HG03565 (cell line): ENCODE data around the gene TXNDC8.
"Not testable (repeated sequence)": the region's sequence is repeated elsewhere in the genome, so short reads cannot be mapped to it uniquely, and the experiment has no call there.

ENCODE experiments used
- ATAC-seq: cut with Tn5 transposase; IDR thresholded peaks from one replicate; pipeline ENCODE4 v1.9.1; 2021; ENCODE audit warnings: mild to moderate bottlenecking, moderate library complexity; ENCODE audit not compliant: unreplicated experiment

TXNDC8 gene

DNA sequence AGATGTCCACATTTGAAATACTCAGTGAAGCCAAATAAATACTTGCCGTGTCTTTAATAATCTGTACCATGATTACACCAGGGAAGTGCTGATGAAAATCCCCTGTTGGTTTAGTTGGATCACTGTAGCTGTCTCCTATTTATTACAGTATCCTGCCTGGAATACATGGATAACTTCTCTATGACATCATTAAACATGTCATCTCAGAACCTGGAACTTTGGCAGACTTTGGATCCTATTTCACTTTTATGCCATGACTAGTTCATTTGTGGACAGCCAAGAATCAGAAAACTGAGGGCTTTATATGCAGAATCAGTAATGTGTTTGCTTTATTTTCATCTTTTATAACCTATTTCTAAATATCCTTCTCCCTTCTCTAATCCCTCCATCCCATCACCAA, at the start of gene TXNDC8:
Gene TXNDC8, minus strand, starts transcription at position 137 of the 400 bp plus-strand sequence.
- ATAC-seq = no peak

DNA sequence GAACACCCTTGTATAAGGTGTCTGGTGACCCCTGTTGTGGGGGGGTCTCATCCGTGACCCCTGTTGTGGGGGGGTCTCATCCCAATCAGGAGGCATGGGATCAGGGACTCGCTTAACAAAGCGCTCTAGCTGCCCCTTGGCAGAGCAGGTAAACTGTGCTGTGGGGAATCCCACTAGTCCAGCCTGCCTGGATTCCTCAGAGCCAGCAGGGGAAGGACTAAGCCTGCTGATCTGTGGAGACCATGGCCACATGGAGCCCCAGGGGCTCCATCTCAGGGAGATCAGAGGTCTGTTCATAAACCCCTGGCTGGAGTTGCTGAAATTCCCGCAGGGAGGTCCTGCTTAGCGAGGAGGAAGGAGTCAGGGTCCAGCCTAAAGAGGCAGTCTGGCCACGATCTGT, 45.8 kb upstream of the TXNDC8 start:
- no peak for ATAC-seq

DNA sequence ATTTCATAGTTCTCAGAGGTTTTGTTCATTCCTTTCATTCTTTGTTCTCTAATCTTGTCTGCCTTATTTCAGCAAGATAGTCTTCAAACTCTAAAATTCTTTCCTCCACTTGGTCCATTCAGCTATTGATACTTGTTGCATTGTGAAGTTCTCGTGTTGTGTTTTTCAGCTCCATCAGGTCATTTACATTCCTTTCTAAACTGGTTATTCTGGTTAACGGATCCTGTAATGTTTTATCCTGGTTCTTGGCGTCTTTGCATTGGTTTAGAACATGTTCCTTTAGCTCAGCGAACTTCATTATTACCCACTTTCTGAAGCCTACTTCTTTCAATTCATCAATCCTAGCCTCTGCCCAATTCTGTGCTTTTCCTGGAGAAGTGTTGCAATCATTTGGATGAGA, 45.1 kb upstream of the TXNDC8 start:
- no peak for ATAC-seq

DNA sequence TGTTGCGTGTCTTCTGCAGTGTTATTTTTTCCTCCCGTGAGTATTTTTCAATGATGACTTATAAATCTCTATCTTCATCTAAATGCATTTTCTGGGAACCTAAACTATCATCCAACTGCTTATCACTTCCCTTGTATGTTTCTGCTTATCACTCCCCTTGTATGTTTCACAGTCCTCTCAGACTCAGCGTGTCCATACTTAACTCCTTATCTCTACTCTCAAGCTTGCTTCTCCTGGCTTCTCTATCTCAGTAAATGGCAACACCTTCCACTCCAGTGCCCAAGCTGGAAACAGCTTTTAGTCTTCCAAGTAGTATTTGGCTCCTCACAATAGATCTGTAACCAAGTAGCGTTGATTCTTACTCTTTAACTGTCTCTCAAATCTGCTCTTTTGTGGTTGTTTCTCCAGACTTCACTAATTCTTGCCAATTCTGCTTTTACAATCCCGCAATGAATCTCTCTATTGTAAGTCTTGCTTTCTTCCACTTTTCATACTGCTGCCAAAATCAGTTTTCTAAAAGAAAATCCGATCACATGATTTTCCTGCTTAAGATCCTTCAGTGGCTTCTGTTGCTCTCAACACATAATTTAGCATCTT, 33.8 kb upstream of the TXNDC8 start:
- ATAC-seq = no peak

DNA sequence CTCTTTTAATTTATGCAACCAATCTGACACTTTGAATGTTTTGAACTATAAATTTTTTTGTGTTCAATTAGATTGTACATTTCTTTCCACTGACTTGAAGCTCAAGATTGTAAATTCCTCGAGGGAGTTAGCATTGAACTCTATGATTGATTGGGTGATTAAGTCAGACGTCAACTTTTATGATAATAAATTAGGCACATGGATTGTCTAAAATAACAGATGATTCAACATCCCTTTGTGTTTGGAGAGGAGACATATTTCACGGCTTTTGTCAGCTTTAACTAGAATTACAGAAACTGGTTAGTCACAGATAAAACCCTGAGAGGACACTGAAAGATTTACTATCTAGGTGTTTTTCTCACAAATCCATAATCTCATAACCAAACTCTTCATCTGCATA, 32.7 kb upstream of the TXNDC8 start:
- no peak for ATAC-seq

DNA sequence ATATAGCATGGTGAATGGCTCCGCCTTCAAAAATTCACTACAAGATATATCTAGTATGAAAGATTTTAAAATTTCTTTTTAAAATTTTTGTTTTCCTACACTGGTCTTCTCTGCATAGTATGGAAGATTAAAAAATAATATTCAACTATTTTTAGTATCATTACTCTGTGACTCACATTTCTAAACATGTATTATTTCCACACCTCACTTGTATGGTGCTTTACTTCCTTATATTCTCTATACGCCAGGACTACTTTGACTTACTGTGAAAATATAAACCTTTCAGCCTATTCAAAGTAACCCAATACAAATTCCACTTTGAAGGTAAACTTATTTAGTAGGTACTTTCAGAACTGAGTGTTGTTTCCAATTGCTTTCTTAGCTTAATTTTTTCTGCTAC, 26.8 kb upstream of the TXNDC8 start:
- ATAC-seq = no peak

DNA sequence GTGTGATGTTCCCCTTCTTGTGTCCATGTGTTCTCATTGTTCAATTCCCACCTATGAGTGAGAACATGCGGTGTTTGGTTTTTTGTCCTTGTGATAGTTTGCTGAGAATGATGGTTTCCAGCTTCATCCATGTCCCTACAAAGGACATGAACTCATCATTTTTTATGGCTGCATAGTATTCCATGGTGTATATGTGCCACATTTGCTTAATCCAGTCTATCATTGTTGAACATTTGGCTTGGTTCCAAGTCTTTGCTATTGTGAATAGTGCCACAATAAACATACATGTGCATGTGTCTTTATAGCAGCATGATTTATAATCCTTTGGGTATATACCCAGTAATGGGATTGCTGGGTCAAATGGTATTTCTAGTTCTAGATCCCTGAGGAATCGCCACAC, 21.3 kb upstream of the TXNDC8 start:
- ATAC-seq = not testable (repeated sequence)

DNA sequence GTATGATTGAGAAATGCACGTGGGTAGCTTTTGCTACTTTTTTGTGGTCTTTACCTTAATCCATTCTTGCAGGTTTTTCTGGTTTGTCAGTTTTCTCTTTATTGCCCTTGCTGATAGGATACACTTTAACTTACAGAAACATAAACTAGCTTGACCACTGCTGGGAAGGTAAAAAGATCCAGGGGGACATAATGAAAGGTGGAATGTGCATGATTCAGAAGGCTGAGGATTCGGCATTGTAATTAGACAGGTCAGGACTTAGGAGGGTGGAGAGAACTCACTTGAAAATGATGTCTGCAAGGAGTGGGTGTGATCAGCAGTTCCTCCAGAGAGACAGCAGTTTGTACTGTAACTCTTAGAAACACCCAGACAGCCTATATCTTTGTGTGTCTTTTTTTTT, 19.8 kb upstream of the TXNDC8 start:
- no peak for ATAC-seq

DNA sequence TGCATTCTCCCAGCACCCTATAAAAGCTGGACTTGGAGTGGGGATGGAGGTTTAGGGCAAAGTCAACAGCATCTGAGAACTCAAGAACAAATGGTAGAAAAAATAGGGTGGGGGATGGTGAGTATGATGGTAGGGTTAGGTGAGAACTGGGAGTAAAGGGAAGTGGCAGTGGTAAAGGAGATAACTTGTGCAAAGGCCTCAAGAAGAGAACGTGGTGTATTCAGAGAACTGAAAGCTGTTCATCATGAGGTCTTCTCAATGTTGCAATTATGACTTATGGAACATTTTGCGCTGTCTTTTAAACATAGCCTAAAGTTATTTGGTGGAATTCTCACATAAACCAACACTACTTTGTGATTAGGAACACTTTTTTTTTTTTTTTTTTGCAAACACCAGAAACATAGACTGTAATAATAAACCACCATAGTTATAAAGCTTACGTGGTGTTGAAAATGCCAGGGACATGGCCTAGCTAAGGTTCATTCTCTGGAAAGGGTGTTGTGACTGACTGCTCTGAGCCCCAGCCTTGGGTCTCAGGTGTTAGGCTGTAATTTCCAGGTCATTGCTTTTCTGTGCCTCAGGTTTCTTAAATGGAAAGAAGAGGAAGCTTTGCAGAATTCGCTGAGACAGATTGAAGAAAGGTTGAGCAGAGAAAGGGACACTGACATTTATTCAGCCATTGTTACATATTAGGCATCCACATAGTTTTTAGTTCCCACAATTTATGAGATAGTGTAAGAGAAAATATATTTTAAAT, 19.2 kb upstream of the TXNDC8 start:
- no peak for ATAC-seq

DNA sequence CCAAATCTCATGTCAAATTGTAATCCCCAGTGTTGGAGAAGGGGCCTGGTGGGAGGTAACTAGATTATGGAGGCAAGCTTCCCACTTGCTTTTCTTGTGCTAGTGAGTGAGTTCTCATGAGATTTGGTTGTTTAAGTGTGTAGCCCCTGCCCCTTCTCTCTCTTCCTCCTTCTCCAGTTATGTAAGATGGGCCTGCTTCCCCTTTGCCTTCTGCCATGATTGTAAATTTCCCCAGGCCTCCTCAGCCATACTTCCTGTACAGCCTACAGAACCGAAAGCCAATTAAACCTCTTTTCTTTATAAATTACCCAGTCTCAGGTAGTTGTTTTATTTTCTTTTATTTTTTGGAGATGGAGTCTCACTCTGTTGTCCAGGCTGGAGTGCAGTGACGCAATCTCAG, 18.2 kb upstream of the TXNDC8 start:
- no peak for ATAC-seq

DNA sequence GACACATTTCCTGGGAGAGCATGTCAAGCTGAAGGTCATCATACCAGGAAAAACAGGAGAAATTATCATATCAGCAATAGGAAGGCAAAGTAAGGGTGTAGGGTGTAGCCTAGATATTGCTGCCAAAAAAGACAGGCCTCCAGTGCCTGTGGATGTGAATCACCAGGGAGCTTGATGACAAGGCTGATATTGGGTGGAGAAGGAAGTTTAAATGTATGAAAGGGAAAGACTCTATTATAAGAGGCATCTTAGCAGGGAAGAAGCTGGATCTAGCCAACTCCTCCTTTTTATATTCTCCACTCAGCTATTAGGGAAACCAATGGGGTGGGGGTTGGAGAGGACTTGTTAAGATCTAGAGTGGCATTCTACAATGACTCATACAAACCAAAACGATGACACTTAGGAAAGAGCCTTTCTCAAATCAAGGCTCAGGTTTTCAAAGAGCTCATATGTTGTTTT, 13.4 kb upstream of the TXNDC8 start:
- no peak for ATAC-seq

DNA sequence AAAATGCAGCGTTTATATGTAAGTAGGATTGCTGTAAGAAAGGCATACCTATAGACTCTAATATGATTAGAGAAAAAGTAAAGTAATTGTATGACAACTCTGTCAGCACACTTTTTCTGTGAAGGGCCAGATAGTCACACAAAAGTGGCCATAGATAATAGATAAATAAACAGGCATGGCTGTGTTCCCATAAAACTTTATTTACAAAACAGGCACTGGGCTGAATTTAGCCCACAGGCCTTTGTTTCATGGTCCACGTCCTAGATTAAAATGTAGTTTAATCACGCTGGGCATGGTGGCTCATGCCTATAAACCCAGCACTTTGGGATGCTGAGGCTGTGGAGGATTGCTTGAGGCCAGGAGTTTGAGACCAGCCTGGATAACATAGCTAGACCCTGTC, 8.7 kb upstream of the TXNDC8 start:
- ATAC-seq = no peak

DNA sequence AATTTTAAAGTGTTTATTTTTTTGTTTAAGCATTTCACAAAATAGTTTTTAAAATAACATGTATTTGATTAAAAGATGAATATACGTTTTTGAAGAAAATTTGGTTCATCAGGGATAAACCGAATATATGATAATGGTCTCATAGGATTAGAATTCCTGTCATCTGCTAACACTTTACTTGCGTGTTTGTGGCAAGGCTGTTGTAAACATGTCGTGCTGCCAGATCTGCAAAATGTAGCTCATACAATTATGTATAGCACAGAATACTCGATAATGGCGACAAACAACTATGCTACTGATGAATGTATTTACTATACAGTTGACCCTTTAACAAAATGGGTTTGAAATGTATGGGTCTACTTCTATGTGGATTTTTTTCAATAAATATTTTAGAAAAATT, 7.2 kb upstream of the TXNDC8 start:
- no peak for ATAC-seq

DNA sequence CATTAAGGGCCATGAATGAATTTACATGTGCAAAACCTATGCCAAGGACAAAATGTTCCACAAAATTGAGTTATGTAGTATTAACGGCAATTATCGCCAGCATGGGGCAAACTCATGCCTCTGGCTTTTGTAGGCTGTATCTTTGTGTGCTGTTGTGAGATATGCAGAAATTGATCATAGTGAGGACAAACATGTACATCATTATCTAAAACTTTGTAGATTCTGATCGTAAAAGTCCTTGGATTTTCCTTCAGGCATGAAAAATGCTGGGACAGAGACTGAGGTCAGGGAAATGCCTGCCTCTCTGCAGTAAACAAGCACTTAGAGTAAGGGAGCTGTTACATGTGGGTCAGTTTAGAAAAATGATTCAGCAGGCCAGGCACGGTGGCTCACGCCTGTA, 5.9 kb upstream of the TXNDC8 start:
- no peak for ATAC-seq

DNA sequence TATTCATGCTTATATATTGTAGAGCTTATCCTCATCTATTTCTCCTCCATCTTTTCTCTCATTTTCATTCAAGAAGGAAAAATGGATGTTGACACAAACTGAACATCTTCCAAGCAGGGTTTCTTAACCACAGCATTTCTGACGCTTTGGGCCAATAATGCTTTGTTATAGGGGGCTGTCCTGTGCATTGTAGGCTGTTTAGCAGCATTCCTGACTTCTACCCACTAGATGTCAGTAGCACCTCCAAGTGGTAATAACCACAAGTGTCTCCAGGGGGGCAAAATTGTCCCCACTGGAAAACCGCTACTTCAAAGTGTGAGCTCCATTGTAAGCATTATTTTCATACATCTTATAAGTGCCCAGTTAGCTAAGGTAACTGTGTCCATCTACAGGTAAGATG, 2.6 kb upstream of the TXNDC8 start:
- no peak for ATAC-seq

DNA sequence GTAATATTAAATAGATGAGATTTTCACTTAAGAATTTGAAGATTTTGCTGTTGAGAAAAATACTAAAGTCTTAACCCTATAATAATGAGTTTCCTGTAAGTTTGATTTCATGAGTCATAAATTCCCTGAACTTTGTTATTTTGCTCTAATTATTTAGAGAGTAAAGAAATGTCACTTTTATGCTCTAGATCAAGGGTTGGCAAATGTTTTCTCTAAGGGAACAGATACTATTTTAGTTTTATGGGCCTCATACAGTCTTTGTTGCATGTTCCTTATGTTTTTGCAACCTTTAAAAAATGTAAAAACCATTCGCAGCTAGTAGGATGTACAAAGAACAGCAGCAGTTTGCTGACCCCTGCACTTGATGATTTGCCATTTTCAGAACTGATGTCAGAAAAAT, 480 bp upstream of the TXNDC8 start:
- ATAC-seq = no peak

DNA sequence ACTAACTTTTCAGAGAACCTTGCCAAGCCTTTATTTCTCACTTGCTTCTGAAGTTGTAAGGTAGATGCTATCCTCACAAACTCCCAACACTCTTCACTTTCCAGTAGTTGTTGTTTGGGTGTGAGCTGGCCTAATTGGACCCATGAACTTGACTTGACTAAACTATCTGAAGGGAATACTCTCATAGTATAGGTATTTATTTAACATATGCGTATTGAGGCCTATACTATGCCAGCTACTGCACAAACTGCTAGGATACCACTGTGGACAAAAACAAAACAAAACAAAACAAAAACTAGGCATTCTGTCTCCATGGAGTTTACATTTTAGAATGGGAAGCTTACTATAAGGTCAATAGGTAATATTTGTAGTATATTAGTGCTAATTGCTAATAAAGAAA, 1.3 kb downstream of the TXNDC8 start:
- no peak for ATAC-seq

DNA sequence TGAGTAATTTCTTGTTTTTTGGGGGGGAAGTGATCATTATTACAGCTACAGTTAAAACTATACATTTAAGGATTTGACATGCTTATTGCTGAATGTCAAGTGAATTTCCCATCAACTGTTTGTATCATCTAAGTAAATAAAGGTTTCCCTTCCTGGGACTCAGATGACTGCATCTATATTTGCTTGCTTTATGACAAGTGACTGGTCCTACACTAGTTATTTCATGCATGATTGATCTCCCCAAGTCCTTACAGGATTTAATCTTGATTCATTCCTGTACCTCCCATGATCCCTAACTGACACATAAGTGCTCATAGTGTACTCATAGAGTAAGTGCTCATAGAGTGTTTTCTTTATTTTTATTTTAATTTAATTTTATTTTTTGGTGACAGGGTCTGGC, 2.8 kb downstream of the TXNDC8 start:
- no peak for ATAC-seq

DNA sequence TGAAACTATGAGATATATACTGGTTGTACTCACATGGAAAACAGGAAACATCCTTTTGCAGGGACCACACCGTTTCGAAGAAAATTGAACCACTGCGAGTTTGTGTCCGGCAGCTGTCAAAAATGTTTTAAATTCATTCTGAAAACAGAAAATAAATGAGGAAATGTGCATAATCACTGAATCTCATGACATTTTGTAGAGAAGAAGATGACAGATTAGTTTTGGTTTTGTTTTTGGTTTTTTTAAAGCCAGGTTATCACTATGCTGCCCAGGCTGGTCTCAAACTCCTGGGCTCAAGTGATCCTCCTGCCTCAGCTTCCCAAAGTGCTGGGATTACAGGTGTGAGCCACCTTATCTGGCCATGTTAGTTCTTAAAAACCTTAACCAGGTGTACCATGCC, 3.5 kb downstream of the TXNDC8 start:
- peak; percentile 57 for ATAC-seq

DNA sequence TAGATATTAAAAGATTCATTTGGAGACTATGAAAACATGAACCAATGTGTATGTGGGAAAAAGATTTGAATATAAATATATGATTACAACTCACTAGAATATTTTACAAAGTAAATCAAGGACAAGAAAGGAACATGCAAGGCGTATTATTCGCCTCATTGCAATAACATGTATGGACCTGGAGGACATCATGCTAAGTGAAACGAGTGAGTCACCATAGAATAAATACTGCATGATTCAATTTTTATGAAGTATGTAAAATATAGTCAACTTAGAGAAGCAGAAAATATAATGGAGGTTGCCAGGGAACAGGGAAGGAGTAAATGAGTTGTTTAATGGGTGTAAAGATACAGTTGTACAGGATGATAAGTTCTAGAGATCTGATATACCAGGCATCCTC, 4.9 kb downstream of the TXNDC8 start:
- no peak for ATAC-seq

DNA sequence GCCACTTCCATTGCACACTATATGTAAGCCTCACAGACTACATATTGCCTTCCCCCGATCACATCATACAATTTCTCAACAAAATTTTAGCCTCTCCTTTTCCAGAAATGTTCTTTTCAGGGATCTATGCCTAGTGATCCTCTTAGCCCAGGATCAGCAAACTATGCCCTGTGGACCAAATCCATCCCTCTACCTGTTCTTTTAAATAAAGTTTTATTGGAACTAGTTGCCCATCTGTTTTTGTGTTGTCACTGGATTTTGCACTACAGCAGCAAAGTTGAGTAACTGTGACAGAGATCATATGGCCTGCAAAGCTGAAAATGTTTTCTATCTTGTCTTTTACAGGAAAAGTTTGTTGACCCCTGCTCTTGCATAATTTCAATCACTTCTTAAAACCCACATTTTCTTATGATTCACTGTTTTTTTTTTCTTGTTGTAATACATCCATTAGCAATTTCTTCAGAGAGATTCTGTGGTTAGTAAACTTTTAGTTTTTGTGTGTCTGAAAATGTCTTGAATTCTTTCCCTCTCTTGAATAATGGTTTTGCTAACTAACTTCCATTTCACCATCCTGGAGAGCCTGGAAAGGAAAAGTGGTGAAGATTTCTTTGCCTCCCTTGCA, 7.1 kb downstream of the TXNDC8 start:
- ATAC-seq = no peak

DNA sequence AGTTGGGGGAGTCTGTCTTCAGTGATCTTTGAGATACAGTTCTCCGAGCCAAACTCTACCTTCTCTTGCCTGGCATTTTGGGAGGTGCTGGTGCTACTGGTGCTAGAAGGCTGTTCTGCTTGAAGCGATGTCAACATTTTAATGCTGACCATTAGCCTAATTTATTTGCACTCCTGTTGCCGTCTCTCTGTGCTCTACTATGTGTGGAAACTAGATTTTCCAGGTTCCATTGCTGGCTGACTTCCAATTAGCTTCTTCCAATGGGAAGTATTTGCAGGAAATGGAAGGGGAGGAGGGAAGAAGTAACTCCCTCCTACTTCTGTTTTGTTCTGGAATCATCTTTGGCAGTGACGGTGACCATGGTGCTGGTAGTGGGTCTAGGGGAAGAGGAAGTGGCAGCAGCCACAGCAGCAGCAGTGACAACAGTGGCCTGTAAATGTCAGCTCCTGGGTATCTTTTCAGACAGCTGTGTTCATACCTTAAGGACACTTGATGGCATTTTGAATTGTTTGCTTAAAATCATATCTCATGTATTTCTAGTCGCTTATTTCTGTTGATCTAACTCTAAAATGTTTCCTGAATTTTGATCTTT, 7.9 kb downstream of the TXNDC8 start:
- no peak for ATAC-seq
